ENCODE measurements around the gene KRT6C.
"Not testable (repeated sequence)": the region's sequence is repeated elsewhere in the genome, so short reads cannot be mapped to it uniquely, and the experiment has no call there.

Gene KRT6C

DNA sequence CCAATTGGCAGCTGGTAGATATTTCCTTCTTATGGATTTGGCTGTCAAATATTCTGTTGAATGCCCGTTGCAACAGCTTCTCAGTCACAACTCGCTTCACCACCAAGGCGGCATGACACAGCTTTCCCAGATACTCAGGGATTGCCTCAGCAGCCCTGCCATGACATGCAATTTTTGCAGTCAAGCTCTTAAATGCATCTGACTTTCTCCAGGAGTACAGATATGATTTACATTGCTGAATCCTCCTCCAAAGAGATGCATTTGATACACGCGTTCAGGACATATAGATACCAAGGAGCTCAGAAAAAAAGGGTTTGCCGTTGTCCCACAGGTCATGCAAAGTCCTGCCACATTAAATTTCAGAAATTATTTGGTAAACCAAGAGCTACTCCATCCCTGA is 40.1 kb upstream of the KRT6C start:
- TF ChIP-seq, protein P1, sequence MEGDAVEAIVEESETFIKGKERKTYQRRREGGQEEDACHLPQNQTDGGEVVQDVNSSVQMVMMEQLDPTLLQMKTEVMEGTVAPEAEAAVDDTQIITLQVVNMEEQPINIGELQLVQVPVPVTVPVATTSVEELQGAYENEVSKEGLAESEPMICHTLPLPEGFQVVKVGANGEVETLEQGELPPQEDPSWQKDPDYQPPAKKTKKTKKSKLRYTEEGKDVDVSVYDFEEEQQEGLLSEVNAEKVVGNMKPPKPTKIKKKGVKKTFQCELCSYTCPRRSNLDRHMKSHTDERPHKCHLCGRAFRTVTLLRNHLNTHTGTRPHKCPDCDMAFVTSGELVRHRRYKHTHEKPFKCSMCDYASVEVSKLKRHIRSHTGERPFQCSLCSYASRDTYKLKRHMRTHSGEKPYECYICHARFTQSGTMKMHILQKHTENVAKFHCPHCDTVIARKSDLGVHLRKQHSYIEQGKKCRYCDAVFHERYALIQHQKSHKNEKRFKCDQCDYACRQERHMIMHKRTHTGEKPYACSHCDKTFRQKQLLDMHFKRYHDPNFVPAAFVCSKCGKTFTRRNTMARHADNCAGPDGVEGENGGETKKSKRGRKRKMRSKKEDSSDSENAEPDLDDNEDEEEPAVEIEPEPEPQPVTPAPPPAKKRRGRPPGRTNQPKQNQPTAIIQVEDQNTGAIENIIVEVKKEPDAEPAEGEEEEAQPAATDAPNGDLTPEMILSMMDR (IDR thresholded peaks at IDR 0.05; ENCODE audit: poor library complexity, severe bottlenecking): no peak
- H3K4me3 ChIP-seq (ENCODE audit: severe bottlenecking): no peak overlapping the region

DNA sequence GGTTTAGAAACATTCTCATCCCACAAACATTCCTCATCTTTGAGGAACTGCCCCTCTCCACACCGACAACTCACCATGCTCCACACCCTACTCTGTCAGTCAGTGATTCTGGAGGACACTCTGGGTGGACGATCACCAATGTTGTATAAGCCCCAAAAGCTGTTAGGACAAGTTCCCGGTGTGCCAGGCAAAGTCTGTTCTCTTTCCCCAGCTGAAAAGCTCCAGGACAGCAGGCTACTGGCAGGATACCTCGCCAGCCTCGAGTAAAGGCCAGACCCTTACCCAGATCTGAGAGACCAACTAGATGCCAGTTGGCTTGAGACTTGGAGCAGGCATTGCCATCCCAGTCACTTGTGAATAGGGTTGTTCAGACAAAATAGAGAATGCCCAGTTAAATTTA is 34.6 kb upstream of the KRT6C start:
- no peak overlapping the region for H3K27ac ChIP-seq (ENCODE audit: poor library complexity, severe bottlenecking)
- peaks cover 8% of the 10 kb centered on the region for H3K9me3 ChIP-seq (ENCODE audit: severe bottlenecking)
- peaks cover 4% of the 10 kb centered on the region for H3K4me1 ChIP-seq (ENCODE audit: insufficient read depth, poor library complexity, severe bottlenecking)
- no peak for ATAC-seq (ENCODE audit: low read depth)
- no peak for DNase-seq (ENCODE audit: low spot score)
- no peaks in the 10 kb centered on the region for H3K27me3 ChIP-seq (ENCODE audit: insufficient read depth, poor library complexity, severe bottlenecking)
- no peaks in the 10 kb centered on the region for H3K36me3 ChIP-seq (ENCODE audit: low read depth)
- TF ChIP-seq, protein P1 (IDR thresholded peaks at IDR 0.05; ENCODE audit: poor library complexity, severe bottlenecking): no peak
- H3K4me3 ChIP-seq (ENCODE audit: severe bottlenecking): no peak overlapping the region

More for the DNA sequence above, 40.1 kb upstream of the KRT6C start:
- Histone ChIP-seq H3K27me3 (ENCODE audit: insufficient read depth, poor library complexity, severe bottlenecking) (no peaks in the 10 kb centered on the region), H3K27ac (ENCODE audit: poor library complexity, severe bottlenecking) (peak overlapping the region; percentile 99), H3K36me3 (ENCODE audit: low read depth) (peaks cover 46% of the 10 kb centered on the region), H3K4me1 (ENCODE audit: insufficient read depth, poor library complexity, severe bottlenecking) (peaks cover 10% of the 10 kb centered on the region), H3K9me3 (ENCODE audit: severe bottlenecking) (peaks cover 8% of the 10 kb centered on the region)
- ATAC-seq (ENCODE audit: low read depth): peak; percentile 39
- no peak for DNase-seq (ENCODE audit: low spot score)

DNA sequence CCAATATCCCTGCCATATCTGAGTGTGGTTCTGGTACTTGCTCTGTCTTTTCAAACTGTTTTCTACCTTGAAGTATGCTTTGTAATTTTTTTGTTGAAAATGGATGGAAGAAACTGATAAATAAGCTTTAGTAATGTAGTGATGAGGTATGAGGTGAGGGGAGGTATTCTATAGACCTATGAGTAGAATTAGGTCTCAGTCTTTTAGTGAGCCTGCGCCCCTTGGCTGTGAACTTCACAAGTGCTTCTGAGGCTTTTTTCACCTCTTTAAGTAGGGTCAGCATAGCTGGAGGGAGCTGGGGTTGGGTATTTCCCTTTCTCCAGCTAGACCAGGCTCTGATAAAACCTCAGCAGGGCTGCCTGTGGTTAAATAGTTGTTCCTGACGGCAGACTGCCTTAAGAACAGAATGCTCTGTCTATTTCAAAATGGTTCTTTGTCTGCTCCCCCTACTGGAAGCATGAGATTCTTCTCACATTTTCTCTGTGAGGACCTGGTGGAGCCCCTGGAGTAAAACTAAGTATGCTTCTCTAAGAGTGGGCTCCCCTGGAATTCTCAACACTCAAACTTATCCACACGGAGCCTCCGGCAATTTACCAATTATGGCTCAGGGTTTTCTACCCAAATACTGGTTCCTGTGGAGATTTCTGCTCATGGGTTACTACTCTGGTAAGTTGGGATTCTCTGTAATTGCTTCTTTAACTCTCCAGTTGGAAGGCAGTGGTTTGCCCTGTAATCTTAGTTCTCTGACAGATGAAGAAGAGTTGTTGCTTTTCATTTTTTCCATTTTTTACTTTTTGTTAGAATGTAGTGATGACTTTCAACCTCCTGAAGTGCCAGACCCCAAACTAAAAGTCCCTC is 33.5 kb upstream of the KRT6C start:
- Histone ChIP-seq H3K27me3 (ENCODE audit: insufficient read depth, poor library complexity, severe bottlenecking) (no peaks in the 10 kb centered on the region), H3K4me1 (ENCODE audit: insufficient read depth, poor library complexity, severe bottlenecking) (peaks cover 4% of the 10 kb centered on the region), H3K36me3 (ENCODE audit: low read depth) (no peaks in the 10 kb centered on the region), H3K4me3 (ENCODE audit: severe bottlenecking) (no peak overlapping the region), H3K27ac (ENCODE audit: poor library complexity, severe bottlenecking) (peak overlapping the region; percentile 13), H3K9me3 (ENCODE audit: severe bottlenecking) (peaks cover 10% of the 10 kb centered on the region)
- TF ChIP-seq, protein P1 (IDR thresholded peaks at IDR 0.05; ENCODE audit: poor library complexity, severe bottlenecking): peak; percentile 74
- DNase-seq (ENCODE audit: low spot score): no peak
- ATAC-seq (ENCODE audit: low read depth): peak; percentile 64; the same call in 2 of the 3 replicates

DNA sequence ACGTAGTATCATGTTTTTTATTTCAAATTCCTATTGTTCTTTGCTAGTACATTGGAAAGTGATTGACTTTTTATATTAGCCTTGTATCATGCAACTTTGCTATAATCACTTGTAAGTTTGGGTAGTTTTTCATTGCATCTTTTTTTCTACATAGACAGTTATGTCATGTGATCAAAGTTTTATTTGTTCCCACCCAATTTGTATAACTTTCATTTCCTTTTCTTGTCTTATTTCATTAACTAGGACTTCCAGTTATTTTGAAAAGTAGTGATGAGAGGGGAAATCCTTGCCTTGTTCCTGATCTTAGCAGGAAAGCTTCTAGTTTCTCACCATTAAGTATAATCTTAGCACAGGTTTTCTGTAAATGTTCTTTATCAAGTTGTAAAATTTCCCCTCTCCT is 29.3 kb upstream of the KRT6C start:
- DNase-seq (ENCODE audit: low spot score) (no peak), ATAC-seq (ENCODE audit: low read depth) (no peak)
- no peaks in the 10 kb centered on the region for H3K36me3 ChIP-seq (ENCODE audit: low read depth)
- peaks cover 3% of the 10 kb centered on the region for H3K9me3 ChIP-seq (ENCODE audit: severe bottlenecking)
- H3K27me3 ChIP-seq (ENCODE audit: insufficient read depth, poor library complexity, severe bottlenecking): no peaks in the 10 kb centered on the region
- H3K27ac ChIP-seq (ENCODE audit: poor library complexity, severe bottlenecking): no peak overlapping the region
- TF ChIP-seq, protein P1 (IDR thresholded peaks at IDR 0.05; ENCODE audit: poor library complexity, severe bottlenecking): no peak
- peaks cover 9% of the 10 kb centered on the region for H3K4me1 ChIP-seq (ENCODE audit: insufficient read depth, poor library complexity, severe bottlenecking)
- H3K4me3 ChIP-seq (ENCODE audit: severe bottlenecking): no peak overlapping the region

DNA sequence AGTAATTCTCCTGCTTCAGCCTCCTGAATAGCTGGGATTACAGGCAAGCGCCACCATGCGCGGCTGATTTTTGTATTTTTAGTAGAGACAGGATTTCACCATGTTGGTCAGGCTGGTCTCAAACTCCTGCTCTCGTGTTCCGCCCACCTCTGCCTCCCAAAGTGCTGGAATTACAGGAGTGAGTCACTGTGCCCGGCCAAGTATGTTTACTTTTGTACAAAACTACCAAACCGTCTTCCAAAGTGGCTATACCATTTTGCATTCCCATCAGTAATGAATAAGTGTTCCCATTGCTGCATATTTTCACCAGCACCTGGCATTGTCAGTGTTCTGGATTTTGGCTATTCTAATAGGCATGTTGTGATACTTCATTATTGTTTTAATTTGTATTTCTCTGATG is 27.9 kb upstream of the KRT6C start:
- no peak for ATAC-seq (ENCODE audit: low read depth)
- Histone ChIP-seq H3K36me3 (ENCODE audit: low read depth) (no peaks in the 10 kb centered on the region), H3K4me1 (ENCODE audit: insufficient read depth, poor library complexity, severe bottlenecking) (peaks cover 19% of the 10 kb centered on the region), H3K27ac (ENCODE audit: poor library complexity, severe bottlenecking) (no peak overlapping the region), H3K27me3 (ENCODE audit: insufficient read depth, poor library complexity, severe bottlenecking) (no peaks in the 10 kb centered on the region), H3K4me3 (ENCODE audit: severe bottlenecking) (no peak overlapping the region), H3K9me3 (ENCODE audit: severe bottlenecking) (peaks cover 3% of the 10 kb centered on the region)
- no peak for DNase-seq (ENCODE audit: low spot score)
- TF ChIP-seq, protein P1 (IDR thresholded peaks at IDR 0.05; ENCODE audit: poor library complexity, severe bottlenecking): no peak

DNA sequence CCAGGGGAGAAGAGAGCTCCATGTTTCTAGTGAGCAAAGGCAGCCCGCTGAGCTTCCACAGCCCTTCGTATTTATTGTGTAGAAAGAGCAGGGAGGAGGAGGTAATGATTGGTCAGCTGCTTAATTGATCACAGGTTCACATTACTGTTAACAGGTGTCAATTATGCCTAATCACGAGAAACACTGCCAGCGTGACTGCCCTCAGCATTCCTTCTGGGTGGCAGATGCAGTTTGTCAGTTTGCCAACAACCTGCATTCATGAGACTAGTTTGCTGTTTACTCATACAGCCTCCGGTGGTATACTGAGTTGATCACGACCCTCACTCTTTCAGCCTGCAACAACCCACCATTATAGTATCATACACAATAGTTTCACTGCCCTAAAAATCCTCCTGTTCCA is 27.0 kb upstream of the KRT6C start:
- peaks cover 28% of the 10 kb centered on the region for H3K4me1 ChIP-seq (ENCODE audit: insufficient read depth, poor library complexity, severe bottlenecking)
- not testable (repeated sequence) for DNase-seq (ENCODE audit: low spot score)

More for the DNA sequence above, 27.0 kb upstream of the KRT6C start:
- not testable (repeated sequence) for H3K9me3 ChIP-seq (ENCODE audit: severe bottlenecking); ATAC-seq (ENCODE audit: low read depth); H3K4me3 ChIP-seq (ENCODE audit: severe bottlenecking); H3K36me3 ChIP-seq (ENCODE audit: low read depth); H3K27me3 ChIP-seq (ENCODE audit: insufficient read depth, poor library complexity, severe bottlenecking)
- peak overlapping the region; percentile 35 for H3K27ac ChIP-seq (ENCODE audit: poor library complexity, severe bottlenecking)

Measured in RWPE2 (cell line).